Stimulated activated CD8-positive, alpha-beta memory T cell treated with anti-CD3 and anti-CD28 coated beads, Interleukin-2, amount 100 ng/mL, for 1 hour (primary cell): Measurements from ENCODE around the gene TOR1A.
"Not testable (repeated sequence)": the region's sequence is repeated elsewhere in the genome, so short reads cannot be mapped to it uniquely, and the experiment has no call there.

Source experiments
- DNase-seq, 2 donors: peaks; one replicate each; pipeline ENCODE4 v3.0.0-alpha.2; 2020; ENCODE audit warnings: low read depth in 2 of 2

TOR1A gene

DNA sequence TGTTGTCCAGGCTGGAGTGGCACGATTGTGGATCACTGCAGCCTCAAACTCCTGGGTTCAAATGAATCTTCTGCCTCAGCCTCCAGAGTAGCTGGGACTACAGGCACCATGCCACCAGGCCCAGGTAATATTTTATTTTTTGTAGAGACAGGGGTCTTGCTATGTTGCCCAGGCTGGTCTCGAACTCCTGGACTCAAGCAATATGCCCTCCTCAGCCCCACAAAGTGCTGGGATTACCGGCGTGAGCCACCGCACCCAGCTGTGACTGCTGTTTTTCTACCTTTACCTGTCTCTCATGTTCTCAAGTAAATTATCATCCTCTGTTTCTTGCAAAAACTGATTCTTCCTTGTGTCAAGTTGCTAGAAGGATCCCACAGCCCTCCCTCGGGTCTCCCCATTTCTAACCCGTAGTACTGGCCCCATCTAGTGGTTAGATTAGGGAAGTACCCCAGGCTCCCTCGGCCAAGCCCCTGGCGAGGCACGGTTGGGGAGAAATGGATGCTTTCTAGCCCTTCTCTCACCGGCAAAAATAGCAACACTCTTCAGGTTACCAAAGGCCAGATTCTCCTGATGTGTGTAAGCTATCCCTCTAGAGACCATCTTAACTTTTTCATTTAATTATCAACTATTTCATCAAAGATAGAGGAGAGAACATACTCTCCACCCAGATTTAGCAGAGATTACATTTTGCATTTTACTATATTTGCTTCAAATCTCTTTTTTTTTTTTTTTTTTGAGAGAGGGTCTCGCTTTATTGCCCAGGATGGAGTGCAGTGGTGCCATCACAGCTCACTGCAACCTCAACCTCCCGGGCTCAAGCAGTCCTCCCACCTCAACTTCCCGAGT is 40.2 kb downstream of the TOR1A start:
- DNase-seq = peak; percentile 39 to 46

GRCh38 chr9:129781981-129782380 is 42.0 kb downstream of the TOR1A start:
- no peak for DNase-seq

- DNase-seq = no peak
These were observed 42.8 kb downstream of the TOR1A start for GRCh38 chr9:129781131-129781530.

GRCh38 chr9:129779560-129780190 is 44.3 kb downstream of the TOR1A start:
- no peak for DNase-seq

GRCh38 chr9:129778469-129778868 is 45.5 kb downstream of the TOR1A start:
- no peak for DNase-seq

- no peak for DNase-seq
These were observed 46.2 kb downstream of the TOR1A start for GRCh38 chr9:129777769-129778130.

DNA sequence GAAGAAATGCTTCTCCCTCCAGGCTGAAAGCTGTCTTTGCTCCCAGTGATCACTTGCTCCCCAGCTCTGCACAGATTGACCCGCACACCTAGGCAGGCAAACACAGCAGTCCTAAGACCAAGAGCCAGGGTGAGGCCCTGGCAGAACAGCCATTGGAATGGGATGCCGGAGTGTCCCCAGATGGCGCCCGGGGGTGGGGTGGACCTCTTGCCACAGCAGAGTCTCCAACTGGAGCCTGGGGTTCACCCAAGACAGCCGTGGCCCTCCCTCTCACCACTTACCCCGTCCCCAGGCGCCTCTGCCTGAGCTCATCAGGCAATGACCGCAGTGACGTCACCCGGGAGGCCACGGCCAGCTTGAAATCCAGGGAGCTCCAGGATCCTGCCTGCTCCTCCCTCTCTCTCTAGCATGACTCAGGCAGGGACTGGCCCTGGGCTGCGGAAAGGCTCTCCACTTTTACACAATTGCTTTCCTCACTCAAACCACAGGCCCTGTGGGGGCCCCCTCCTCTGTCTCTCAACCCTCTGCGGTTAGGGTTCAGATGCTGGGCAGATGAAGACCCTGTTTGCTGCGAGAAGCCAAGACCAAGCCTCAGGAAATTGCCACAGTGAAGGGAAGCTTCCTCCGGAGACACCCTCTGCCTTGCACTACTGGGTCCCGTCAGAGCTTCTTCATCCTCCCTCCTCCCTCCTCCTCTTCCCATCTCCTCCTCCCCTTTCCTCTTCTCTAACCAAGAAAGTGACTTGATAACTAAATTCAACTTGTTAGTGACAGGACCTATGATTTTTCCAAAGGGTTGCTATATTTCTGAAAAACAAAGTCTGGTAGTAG is 46.8 kb downstream of the TOR1A start:
- peak; percentile 6 to 10 for DNase-seq

- no peak for DNase-seq
These were observed 47.4 kb downstream of the TOR1A start for GRCh38 chr9:129776566-129776937.

DNA sequence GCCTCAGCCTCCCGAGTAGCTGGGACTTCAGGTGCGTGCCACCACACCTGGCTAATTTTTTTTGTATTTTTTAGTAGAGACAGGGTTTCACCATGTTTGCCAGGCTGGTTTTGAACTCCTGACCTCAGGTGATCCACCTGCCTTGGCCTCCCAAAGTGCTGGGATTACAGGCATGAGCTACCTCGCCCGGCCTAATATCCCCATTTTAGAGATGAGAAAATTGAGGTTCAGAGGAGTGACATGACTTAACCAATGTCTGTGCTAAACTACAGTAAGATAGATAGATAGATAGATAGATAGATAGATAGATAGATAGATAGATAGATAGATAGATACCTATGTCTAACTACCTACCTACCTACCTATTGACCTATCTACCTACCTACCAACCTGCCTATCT is 47.8 kb downstream of the TOR1A start:
- not testable (repeated sequence) for DNase-seq

- DNase-seq = no peak
These were observed 48.5 kb downstream of the TOR1A start for GRCh38 chr9:129775448-129775798.

GRCh38 chr9:129774791-129775447 is 49.0 kb downstream of the TOR1A start:
- DNase-seq = no peak

- DNase-seq = no peak
These were observed 50.5 kb downstream of the TOR1A start for GRCh38 chr9:129773262-129774048.

- no peak for DNase-seq
These were observed 53.2 kb downstream of the TOR1A start for GRCh38 chr9:129770741-129771140.

DNA sequence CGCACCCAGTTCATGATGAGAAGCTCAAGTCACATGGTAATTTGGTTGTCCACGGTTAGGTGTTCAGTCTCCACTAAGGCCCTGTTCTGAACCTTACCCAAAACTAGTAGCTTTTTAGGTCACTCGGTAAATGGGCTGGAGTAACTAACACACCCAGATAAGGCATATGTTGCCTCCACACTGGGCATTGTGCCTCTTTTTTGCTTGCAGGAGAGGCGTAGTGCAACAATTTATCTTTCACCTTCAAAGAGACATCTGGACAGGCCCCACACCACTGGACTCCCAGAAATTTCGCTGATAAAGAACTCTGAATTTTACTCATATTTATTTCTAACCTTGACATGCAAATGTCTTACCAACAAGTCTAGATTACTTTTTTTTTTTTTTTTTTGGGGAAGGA is 54.3 kb downstream of the TOR1A start:
- DNase-seq = no peak

- no peak for DNase-seq
These were observed 55.5 kb downstream of the TOR1A start for GRCh38 chr9:129768486-129768885.

DNA sequence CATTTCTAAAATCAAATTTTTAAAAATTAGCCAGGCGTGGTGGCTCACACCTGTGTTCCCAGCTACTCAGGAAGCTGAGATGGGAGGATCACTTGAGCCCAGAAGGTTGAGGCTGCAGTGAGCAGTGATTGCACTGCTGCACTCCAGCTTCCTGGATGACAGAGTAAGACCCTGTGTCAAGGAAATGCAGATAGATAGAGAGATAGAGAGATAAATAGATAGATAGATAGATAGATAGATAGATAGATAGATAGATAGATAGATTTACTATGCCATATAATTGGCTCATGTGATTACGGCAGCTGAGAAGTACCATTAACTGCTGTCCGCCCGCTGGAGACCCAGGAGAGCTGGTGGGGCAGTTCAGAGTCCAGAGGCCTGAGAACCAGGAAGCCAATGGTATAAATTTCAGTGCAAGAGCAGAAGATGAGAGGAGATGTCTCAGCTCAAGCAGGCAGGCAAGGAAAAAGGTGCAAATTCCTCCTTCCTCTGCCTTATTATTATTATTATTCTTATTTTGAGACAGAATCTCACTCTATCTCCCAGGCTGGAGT is 58.1 kb downstream of the TOR1A start:
- DNase-seq = no peak

DNA sequence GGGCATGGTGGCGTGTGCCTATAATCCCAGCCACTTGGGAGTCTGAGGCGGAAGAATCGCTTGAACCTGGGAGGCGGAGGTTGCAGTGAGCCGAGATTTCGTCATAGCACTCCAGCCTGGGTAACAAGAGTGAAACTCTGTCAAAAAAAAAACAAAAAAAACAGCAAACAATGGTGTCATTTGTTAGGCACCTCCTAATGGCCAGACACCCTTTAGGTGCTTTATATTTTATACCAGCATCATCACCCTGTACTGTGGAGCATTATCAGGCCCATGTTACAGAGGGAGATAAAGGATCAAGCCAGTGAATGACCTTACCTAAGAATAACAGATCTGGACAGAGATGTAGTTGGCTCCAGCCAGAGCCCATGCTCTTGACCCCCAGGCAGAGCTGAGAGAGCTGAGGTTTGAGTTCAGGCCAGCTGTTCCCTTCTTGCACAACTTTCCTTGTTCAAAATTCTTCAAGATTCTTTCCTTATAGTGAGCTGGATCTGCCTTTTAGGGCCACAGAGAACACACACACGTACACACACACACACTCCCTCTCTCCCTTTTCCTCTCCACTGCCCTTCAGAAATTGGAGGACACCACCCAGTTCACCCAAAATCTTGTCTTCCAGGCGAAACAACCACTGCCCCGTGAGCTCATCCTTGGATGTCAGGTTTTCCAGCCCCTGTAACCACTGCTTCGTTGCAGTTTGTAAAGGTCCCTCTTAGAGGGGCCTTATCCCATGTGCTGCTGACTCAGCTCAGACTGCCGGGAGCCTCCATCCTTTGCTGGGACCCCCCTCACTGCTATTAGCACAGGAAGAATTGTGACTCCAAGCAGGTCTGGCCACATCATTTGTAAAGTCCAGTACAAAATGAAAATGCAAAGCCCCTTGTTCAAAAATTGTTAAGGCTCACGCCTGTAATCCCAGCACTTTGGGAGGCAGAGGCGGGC is 60.7 kb downstream of the TOR1A start:
- no peak for DNase-seq
